HepG2 (cell line): ENCODE measurements around the gene CPED1.

ENCODE experiments used
- RFX5 ChIP-seq: IDR thresholded peaks from 2 replicates; pipeline ENCODE4 v1.6.1; 2011; ENCODE audit warnings: low read depth, low read length, improper control_type of control experiment
- ZEB1 ChIP-seq: IDR thresholded peaks from 2 replicates; pipeline ENCODE4 v1.6.1; 2012; ENCODE audit warnings: mild to moderate bottlenecking, low read depth, inconsistent platforms; ENCODE audit not compliant: insufficient replicate concordance
- ZMYM2 ChIP-seq: sonication (generic); formaldehyde crosslinking; IDR thresholded peaks from 2 replicates; pipeline ENCODE4 v1.8.0; 2022; ENCODE audit warnings: mild to moderate bottlenecking, missing genetic modification reagents
- ZNF678 ChIP-seq: sonication (generic); formaldehyde crosslinking; IDR thresholded peaks from 2 replicates; pipeline ENCODE4 v1.4.0; 2020; ENCODE audit warnings: mild to moderate bottlenecking, missing genetic modification reagents
- ZSCAN20 ChIP-seq: sonication (generic); formaldehyde crosslinking; IDR thresholded peaks from 2 replicates; pipeline ENCODE4 v1.4.0; 2020; ENCODE audit warnings: missing genetic modification reagents, mild to moderate bottlenecking, borderline replicate concordance
- TF ChIP-seq, protein P1 (sequence below): sonication (generic); formaldehyde crosslinking; IDR thresholded peaks from 2 replicates; pipeline ENCODE4 v1.4.0; 2020; ENCODE audit warnings: missing genetic modification reagents

DNA sequence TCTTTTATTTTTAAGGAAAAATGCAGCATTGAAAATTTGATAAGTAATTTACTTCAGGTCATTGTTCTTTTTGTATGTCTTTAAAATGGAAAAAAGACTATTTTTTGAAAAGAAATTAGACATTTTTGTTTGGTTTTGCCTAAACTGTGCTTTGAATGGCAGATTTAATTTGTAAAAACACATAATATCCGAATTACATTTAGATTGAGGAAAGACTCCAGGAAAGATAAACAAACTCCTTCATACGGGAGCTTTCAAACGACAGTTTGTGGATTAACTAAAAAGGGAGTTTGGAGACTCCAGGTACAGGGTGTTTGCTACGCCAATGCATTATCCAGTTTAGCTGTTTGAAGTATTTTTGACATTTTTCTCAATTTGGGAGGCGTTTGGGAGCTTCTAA lies 36.1 kb downstream of the CPED1 start:
- TF ChIP-seq ZSCAN20 (no peak), ZMYM2 (CRISPR knock-in tag) (no peak), ZNF678 (CRISPR knock-in tag) (no peak), RFX5 (no peak), ZEB1 (no peak)
- TF ChIP-seq, protein P1, sequence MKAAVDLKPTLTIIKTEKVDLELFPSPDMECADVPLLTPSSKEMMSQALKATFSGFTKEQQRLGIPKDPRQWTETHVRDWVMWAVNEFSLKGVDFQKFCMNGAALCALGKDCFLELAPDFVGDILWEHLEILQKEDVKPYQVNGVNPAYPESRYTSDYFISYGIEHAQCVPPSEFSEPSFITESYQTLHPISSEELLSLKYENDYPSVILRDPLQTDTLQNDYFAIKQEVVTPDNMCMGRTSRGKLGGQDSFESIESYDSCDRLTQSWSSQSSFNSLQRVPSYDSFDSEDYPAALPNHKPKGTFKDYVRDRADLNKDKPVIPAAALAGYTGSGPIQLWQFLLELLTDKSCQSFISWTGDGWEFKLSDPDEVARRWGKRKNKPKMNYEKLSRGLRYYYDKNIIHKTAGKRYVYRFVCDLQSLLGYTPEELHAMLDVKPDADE, result no peak
